ENCODE measurements around the gene MDFI.

DNA sequence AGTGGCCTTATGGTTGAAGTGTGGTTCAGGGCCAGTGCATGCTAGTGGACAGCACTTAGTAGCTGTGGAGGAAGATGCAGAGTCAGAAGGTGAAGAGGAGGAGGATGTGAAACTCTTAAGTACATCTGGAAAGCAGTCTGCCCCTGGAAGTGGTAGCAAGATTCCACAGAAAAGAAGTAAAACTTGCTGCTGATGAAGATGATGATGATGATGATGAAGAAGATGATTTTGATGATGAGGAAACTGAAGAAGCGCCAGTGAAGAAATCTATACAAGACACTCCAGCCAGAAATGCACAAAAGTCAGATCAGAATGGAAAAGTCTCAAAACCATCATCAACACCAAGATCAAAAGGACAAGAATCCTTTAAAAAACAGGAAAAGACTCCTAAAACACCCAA lies 28.9 kb downstream of the MDFI start:
- TF ChIP-seq, protein P1, sequence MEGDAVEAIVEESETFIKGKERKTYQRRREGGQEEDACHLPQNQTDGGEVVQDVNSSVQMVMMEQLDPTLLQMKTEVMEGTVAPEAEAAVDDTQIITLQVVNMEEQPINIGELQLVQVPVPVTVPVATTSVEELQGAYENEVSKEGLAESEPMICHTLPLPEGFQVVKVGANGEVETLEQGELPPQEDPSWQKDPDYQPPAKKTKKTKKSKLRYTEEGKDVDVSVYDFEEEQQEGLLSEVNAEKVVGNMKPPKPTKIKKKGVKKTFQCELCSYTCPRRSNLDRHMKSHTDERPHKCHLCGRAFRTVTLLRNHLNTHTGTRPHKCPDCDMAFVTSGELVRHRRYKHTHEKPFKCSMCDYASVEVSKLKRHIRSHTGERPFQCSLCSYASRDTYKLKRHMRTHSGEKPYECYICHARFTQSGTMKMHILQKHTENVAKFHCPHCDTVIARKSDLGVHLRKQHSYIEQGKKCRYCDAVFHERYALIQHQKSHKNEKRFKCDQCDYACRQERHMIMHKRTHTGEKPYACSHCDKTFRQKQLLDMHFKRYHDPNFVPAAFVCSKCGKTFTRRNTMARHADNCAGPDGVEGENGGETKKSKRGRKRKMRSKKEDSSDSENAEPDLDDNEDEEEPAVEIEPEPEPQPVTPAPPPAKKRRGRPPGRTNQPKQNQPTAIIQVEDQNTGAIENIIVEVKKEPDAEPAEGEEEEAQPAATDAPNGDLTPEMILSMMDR (conservative IDR thresholded peaks at IDR 0.05; ENCODE audit: low read depth in 2 of 2) = no peak
- no peak for TF ChIP-seq EZH2 (IDR thresholded peaks at IDR 0.05; ENCODE audit: low read depth, unreplicated experiment)
- TF ChIP-seq POLR2AphosphoS5 (IDR thresholded peaks at IDR 0.05; ENCODE audit: low read depth) = no peak
